K562 (cell line): ENCODE measurements around the gene IQUB. TPM values are rescaled to one million over a fixed set of nuclear protein-coding genes. Genes with fewer than 3 reads are reported as not detected.

Experiments used
- ATAC-seq: fragments of 200-7000 bp; cut with Tn5 transposase; 3 replicates; pipeline ENCODE4 v1.9.1; 2020; ENCODE audit warnings: moderate library complexity
- BruUV-seq: library from RNA; stranded (reverse); fragments of 400-500 nt; replicated peaks from 2 replicates; lab custom pipeline; 2021; lab: Mats Ljungman, UMichigan
- CTCF ChIA-PET: fragments of 300-600 bp; formaldehyde crosslinking; extraction: SDS; loops from one replicate; lab custom pipeline; 2021; ENCODE audit warnings: low intra/inter-chr PET ratio; lab: Yijun Ruan, JAX
- POLR2A ChIA-PET: fragments of 300-600, 350-650 bp; sonication (Branson Sonifier 250); formaldehyde crosslinking; extraction: SDS; loops from one replicate; lab custom pipeline; 2021; ENCODE audit warnings: antibody characterized with exemption, inconsistent platforms; lab: Yijun Ruan, JAX
- DNase-seq, 4 experiments: peaks; one replicate each; pipeline versions ENCODE4 v3.0.0 to v3.0.0-alpha.2; 2011 to 2018; ENCODE audit warnings: low spot score in 3 of 4, mixed read lengths in 3 of 4; ENCODE audit errors: extremely low read depth in 1 of 4
- FAIRE-seq: peaks from 2 replicates; lab custom pipeline; 2011; peaks lifted over from hg19 to GRCh38; lab: Jason Lieb, UNC
- H2AFZ ChIP-seq: 2 replicates; pipeline ENCODE4 v1.6.0; 2011; ENCODE audit warnings: low read depth, low read length, control low read depth, inconsistent platforms
- H3K27ac ChIP-seq: fragments of 200-600 bp; 3 replicates; pipeline ENCODE4 v1.8.0; 2011; ENCODE audit warnings: low read depth, mild to moderate bottlenecking, control low read depth, inconsistent platforms, low read length, moderate library complexity, mixed read lengths; ENCODE audit errors: extremely low read depth
- H3K27me3 ChIP-seq, 2 experiments: fragments of 300-600 bp in 1 of 2; 2 replicates in 1 of 2; 3 replicates in 1 of 2; pipeline versions ENCODE4 v1.6.0 to v1.8.0; 2011; ENCODE audit warnings: inconsistent platforms in 2 of 2, low read length in 2 of 2, mild to moderate bottlenecking in 1 of 2, mixed read lengths in 1 of 2, moderate library complexity in 1 of 2; ENCODE audit not compliant: control insufficient read depth in 2 of 2, insufficient read depth in 2 of 2
- H3K36me3 ChIP-seq: fragments of 300-600 bp; 3 replicates; pipeline ENCODE4 v1.8.0; 2011; ENCODE audit warnings: mild to moderate bottlenecking, low read length, inconsistent platforms; ENCODE audit not compliant: control insufficient read depth, insufficient read depth
- H3K4me1 ChIP-seq, 2 experiments: fragments of 200-600 bp in 1 of 2; replicated peaks in 1 of 2; 2 replicates in 1 of 2; 3 replicates in 1 of 2; pipeline versions ENCODE4 v1.5.1 to v1.8.0; 2011; ENCODE audit warnings: inconsistent platforms in 2 of 2, low read length in 2 of 2, mild to moderate bottlenecking in 1 of 2, mixed read lengths in 1 of 2, moderate library complexity in 1 of 2; ENCODE audit not compliant: control insufficient read depth in 2 of 2, insufficient read depth in 2 of 2
- H3K4me2 ChIP-seq: 2 replicates; pipeline ENCODE4 v1.6.1; 2011; ENCODE audit warnings: low read length, control low read depth, inconsistent platforms, mixed read lengths; ENCODE audit not compliant: insufficient read depth
- H3K4me3 ChIP-seq: fragments of 200-600 bp; sonication (generic), shearing (Covaris generic); 2 replicates; pipeline ENCODE4 v1.5.1; 2016; ENCODE audit warnings: control low read depth, inconsistent platforms
- H3K79me2 ChIP-seq: fragments of 200-600 bp; 3 replicates; pipeline ENCODE4 v1.8.0; 2011; ENCODE audit warnings: low read length, inconsistent platforms; ENCODE audit not compliant: control insufficient read depth, insufficient read depth
- H3K9ac ChIP-seq, 2 experiments: 2 replicates each; pipeline versions ENCODE4 v1.6.0 to v1.6.1; 2011; ENCODE audit warnings: low read depth in 2 of 2, low read length in 2 of 2, control low read depth in 1 of 2, inconsistent platforms in 1 of 2, mild to moderate bottlenecking in 1 of 2, mixed read lengths in 1 of 2; ENCODE audit not compliant: insufficient read depth in 1 of 2
- H3K9me1 ChIP-seq: one replicate; pipeline ENCODE4 v1.6.0; 2011; ENCODE audit warnings: inconsistent platforms, mild to moderate bottlenecking, low read length, moderate library complexity; ENCODE audit not compliant: control insufficient read depth, insufficient read depth
- H3K9me3 ChIP-seq: replicated peaks from 2 replicates; pipeline ENCODE4 v1.5.1; 2011; ENCODE audit warnings: low read depth, low read length, inconsistent platforms; ENCODE audit not compliant: control insufficient read depth, insufficient read depth
- H4K20me1 ChIP-seq: replicated peaks from 2 replicates; pipeline ENCODE4 v1.6.1; 2011; ENCODE audit warnings: low read length, inconsistent platforms, mixed read lengths; ENCODE audit not compliant: control insufficient read depth, insufficient read depth
- POLR2AphosphoS2 ChIP-seq: IDR thresholded peaks from 2 replicates; pipeline ENCODE4 v1.6.1; 2012; ENCODE audit warnings: low read length, improper control_type of control experiment
- ZNF699 ChIP-seq: fragments of 250-450 bp; sonication (Bioruptor Pico); IDR thresholded peaks from 2 replicates; pipeline ENCODE4 v1.8.0; 2021; ENCODE audit warnings: mild to moderate bottlenecking, moderate library complexity; ENCODE audit not compliant: insufficient replicate concordance
- WGBS: fragments of 100-300 bp; shearing (Covaris generic); methylation state at CpG from one replicate; pipeline ENCODE4 v1.1.6; 2016; ENCODE audit warnings: low coverage, mixed read lengths; ENCODE audit not compliant: insufficient coverage; ENCODE audit errors: missing lambda C conversion rate; 5-methylcytosine and 5-hydroxymethylcytosine counted together
- in situ Hi-C: fragments of 300-500 bp; cut with MboI; formaldehyde crosslinking; loops from 4 replicates; pipeline ENCODE4 v1.15.0; 2018; ENCODE audit warnings: inconsistent platforms, mixed read lengths
- intact Hi-C: fragments of 100-400 bp; cut with micrococcal nuclease; formaldehyde crosslinking; loops from 2 replicates; pipeline ENCODE4 v1.14.2; 2022
- polyA plus RNA-seq, 8 experiments: library from polyadenylated mRNA; depleted of rRNA in 4 of 8; stranded (reverse) in 5 of 8; unstranded in 3 of 8; fragments of >200 nt; fragmentation: Nextera tagmentation in 2 of 8; fragmentation: Illumina TruSeq in 1 of 8; extraction: Ambion mirVana in 2 of 8; extraction: Trizol in 1 of 8; gene quantifications; 2 replicates each; pipeline versions ENCODE4 v1.2.1 to v1.2.3, GENCODE V29; 2011 to 2014; ENCODE audit warnings: inconsistent platforms in 1 of 8, missing spikeins in 1 of 8
- total RNA-seq, 7 experiments: library from RNA; depleted of rRNA in 6 of 7; stranded (reverse); fragments of >200 nt in 6 of 7; fragmentation: Illumina TruSeq in 2 of 7; extraction: Trizol in 2 of 7; gene quantifications; 2 replicates each; pipeline versions ENCODE4 v1.2.1 to v1.2.3, GENCODE V29; 2011 to 2021; ENCODE audit warnings: low replicate concordance in 1 of 7
- TF ChIP-seq, protein P1 (sequence below): fragments of 250-450 bp; sonication (Bioruptor Pico); IDR thresholded peaks from 2 replicates; pipeline ENCODE4 v1.9.0; 2021; ENCODE audit warnings: mild to moderate bottlenecking, inconsistent platforms
- TF ChIP-seq, protein P2 (sequence below): fragments of 250-450 bp; sonication (Bioruptor Pico); IDR thresholded peaks from 2 replicates; pipeline ENCODE4 v1.4.0; 2020

Gene IQUB
- total and polyA plus RNA-seq, 9 of the 15 experiments (the other 6 are each of a cell fraction or from before 2014, with no cell fraction given): 0.62 to 2.6 (median 1.4) TPM

DNA sequence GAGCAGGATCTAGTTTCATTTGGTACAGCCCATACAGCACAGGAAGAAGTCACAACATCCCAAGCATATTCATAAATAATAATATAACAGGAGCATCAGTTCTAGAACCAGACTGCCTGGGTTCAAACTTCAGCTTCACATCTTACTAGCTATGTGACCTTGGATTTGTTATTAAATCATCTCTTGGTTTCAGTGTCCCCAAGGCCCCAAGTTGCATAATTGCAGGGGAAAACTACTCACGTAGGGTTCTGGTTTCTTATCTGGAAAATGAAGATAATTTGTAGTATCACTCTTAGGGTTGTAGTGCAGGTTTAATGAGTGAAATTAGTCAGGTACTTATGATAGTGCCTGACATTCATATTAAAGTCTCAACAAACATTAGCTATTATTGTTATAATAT lies 5.5 kb upstream of the IQUB start:
- FAIRE-seq (no peak), DNase-seq (no peak), ATAC-seq (no peak)
- Histone ChIP-seq H3K27me3 (no peaks in the 10 kb centered on the region), H3K36me3 (peaks cover 39% of the 10 kb centered on the region), H3K4me1 (peaks cover 4 to 14% of the 10 kb centered on the region in 2 experiments; a peak in 4 of 5 replicates), H3K9me1 (no peaks in the 10 kb centered on the region), H4K20me1 (no peaks in the 10 kb centered on the region), H3K27ac (peak overlapping the region; percentile 7; the same call in 1 of the 3 replicates), H2AFZ (no peak overlapping the region), H3K9ac (no peak overlapping the region), H3K4me2 (no peak overlapping the region), H3K4me3 (no peak overlapping the region), H3K9me3 (no peaks in the 10 kb centered on the region), H3K79me2 (peaks cover 13% of the 10 kb centered on the region)
- no TSS peak for BruUV-seq
- intact Hi-C loops: loop anchor here (5.0 kb wide), 1 partner anchor 82 kb away; no protein-coding TSS in a partner anchor
- WGBS: 37% methylated on average over 1 of the region's 1 CpG
- in situ Hi-C loops: loop anchor here (5.0 kb wide), 1 partner anchor 48 kb away; no protein-coding TSS in a partner anchor
- TF ChIP-seq, protein P1, sequence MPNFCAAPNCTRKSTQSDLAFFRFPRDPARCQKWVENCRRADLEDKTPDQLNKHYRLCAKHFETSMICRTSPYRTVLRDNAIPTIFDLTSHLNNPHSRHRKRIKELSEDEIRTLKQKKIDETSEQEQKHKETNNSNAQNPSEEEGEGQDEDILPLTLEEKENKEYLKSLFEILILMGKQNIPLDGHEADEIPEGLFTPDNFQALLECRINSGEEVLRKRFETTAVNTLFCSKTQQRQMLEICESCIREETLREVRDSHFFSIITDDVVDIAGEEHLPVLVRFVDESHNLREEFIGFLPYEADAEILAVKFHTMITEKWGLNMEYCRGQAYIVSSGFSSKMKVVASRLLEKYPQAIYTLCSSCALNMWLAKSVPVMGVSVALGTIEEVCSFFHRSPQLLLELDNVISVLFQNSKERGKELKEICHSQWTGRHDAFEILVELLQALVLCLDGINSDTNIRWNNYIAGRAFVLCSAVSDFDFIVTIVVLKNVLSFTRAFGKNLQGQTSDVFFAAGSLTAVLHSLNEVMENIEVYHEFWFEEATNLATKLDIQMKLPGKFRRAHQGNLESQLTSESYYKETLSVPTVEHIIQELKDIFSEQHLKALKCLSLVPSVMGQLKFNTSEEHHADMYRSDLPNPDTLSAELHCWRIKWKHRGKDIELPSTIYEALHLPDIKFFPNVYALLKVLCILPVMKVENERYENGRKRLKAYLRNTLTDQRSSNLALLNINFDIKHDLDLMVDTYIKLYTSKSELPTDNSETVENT: no peak
- TF ChIP-seq ZNF699 (CRISPR knock-in tag) (no peak), POLR2AphosphoS2 (0 out of 2 replicates have a peak, but pooled peaks have one; percentile 39)
- TF ChIP-seq, protein P2, sequence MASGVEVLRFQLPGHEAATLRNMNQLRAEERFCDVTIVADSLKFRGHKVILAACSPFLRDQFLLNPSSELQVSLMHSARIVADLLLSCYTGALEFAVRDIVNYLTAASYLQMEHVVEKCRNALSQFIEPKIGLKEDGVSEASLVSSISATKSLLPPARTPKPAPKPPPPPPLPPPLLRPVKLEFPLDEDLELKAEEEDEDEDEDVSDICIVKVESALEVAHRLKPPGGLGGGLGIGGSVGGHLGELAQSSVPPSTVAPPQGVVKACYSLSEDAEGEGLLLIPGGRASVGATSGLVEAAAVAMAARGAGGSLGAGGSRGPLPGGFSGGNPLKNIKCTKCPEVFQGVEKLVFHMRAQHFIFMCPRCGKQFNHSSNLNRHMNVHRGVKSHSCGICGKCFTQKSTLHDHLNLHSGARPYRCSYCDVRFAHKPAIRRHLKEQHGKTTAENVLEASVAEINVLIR (CRISPR knock-in tag): no peak
- ChIA-PET CTCF (no interaction called here), POLR2A (interaction anchor here (0.8 to 2.1 kb wide), 5 partner anchors 11 to 209 kb away, joined by 3 to 6 read pairs (median 5); partner anchors contain the start of gene NDUFA5)
